ENCODE measurements around the gene FXYD2.

- TF ChIP-seq CTCF (IDR thresholded peaks at IDR 0.05; ENCODE audit: low read length), result no peak
- TF ChIP-seq EZH2 (IDR thresholded peaks at IDR 0.05; ENCODE audit: borderline replicate concordance, low read length), result no peak
These were observed 47.2 kb upstream of the FXYD2 start for GRCh38 chr11:117871784-117872183.
